Measurements from ENCODE around the gene WDR70. TPM values are rescaled to one million over a fixed set of nuclear protein-coding genes. Genes with fewer than 3 reads are reported as not detected.

Gene WDR70
- total and polyA plus RNA-seq, 12 donors: 9.2 to 26.0 (median 18.4) TPM

DNA sequence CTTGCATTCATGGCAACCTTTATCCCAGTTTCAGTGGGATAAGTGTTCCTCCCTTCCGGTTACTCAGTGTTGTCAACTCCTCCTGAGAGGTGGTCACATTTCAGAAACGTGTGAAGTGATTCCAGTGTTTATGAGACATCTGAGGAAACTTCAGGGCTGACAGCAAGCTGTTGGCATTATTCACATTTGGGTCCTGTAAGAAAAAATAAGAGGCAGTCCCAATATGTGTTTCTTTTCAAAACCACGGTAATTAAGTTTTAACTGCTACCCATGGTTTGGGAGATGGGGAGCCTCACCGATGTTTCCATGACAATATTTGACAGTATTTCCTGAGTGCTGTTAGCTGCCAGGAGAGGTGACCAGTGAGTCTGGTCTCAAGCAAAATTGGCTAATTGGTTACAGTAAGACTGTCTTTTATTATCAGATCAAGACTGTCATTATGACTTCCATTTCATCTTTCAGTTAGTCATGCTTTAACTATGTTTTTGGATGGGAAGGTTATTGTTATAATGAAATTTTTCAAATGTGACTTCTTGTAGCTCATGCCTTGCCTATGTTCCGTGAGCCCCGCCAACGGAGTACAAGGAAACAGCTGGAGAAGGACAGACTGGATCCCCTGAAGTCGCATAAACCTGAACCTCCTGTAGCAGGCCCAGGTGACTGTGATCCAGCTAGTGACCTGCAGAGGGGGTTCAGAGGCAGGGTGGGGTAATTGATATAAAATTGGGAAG lies 345.4 kb downstream of the WDR70 start:
- Histone ChIP-seq H3K36me3 (peaks cover 0 to 80% (median 6%) of the 10 kb centered on the region in 9 donors), H3K27me3 (no peaks in the 10 kb centered on the region), H3K4me1 (peaks cover 0 to 25% (median 0%) of the 10 kb centered on the region in 9 donors), H3K27ac (no peak overlapping the region), H3K9me3 (no peaks in the 10 kb centered on the region), H3K4me3 (no peak overlapping the region)
- DNase-seq (no peak), ATAC-seq (no peak)
- 88 to 91% methylated on average over 8 of the region's 8 CpGs for WGBS, 2 donors
- intact Hi-C loops (cut with DNase I): no loop called here
- TF ChIP-seq, protein P1, sequence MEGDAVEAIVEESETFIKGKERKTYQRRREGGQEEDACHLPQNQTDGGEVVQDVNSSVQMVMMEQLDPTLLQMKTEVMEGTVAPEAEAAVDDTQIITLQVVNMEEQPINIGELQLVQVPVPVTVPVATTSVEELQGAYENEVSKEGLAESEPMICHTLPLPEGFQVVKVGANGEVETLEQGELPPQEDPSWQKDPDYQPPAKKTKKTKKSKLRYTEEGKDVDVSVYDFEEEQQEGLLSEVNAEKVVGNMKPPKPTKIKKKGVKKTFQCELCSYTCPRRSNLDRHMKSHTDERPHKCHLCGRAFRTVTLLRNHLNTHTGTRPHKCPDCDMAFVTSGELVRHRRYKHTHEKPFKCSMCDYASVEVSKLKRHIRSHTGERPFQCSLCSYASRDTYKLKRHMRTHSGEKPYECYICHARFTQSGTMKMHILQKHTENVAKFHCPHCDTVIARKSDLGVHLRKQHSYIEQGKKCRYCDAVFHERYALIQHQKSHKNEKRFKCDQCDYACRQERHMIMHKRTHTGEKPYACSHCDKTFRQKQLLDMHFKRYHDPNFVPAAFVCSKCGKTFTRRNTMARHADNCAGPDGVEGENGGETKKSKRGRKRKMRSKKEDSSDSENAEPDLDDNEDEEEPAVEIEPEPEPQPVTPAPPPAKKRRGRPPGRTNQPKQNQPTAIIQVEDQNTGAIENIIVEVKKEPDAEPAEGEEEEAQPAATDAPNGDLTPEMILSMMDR (IDR thresholded peaks at IDR 0.05): no peak

DNA sequence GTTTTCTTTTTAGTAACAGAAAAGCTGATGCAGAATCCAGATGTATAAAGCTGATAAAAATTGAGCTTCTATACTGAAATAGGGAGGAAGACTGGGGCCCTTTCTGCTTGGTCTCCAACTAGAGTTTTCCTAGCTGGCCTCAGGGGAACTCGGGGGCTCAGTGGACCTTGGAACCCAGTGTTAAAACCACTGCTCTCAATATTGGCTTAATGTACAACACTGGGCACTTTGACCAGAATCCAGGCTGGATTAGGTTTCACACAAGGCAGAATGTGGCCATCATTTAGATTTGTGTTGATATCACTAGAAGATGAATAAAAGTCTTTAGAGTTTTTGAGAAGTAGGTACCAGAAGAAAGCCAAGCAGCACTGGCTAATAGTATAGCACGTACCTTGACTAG lies 346.1 kb downstream of the WDR70 start:
- peaks cover 0 to 25% (median 0%) of the 10 kb centered on the region in 9 donors for H3K4me1 ChIP-seq
- intact Hi-C loops (cut with DNase I): no loop called here
- no peak for DNase-seq
- TF ChIP-seq, protein P1 (IDR thresholded peaks at IDR 0.05): no peak
- H3K36me3 ChIP-seq: peaks cover 0 to 86% (median 6%) of the 10 kb centered on the region in 9 donors
- no peaks in the 10 kb centered on the region for H3K9me3 ChIP-seq
- H3K4me3 ChIP-seq: no peak overlapping the region
- no peaks in the 10 kb centered on the region for H3K27me3 ChIP-seq
- H3K27ac ChIP-seq: no peak overlapping the region
- no peak for ATAC-seq
- WGBS, 2 donors: 95 to 96% methylated on average over 2 of the region's 2 CpGs

DNA sequence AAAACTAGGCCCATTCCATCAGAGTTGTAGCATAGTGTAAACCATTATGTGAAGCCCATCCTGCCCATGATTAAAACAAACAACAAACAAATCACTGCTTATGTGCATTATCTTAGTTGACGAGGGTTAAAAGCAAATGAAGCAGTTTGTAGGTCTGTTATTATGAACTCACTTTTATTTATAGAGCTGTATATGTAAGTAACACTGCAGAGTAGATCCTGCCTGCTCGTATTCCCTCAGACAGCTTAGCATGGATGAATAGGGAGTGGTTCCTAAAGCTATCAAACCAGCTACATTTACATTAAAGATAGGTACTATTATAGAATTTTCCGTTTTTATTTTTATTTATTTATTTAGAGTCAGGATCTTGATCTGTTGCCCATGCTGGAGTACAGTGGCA lies 348.1 kb downstream of the WDR70 start:
- intact Hi-C loops (cut with DNase I): no loop called here
- no peak overlapping the region for H3K27ac ChIP-seq
- ATAC-seq (no peak), DNase-seq (no peak)
- TF ChIP-seq, protein P1 (IDR thresholded peaks at IDR 0.05): no peak
- H3K27me3 ChIP-seq: no peaks in the 10 kb centered on the region
- no peaks in the 10 kb centered on the region for H3K9me3 ChIP-seq
- no peak overlapping the region for H3K4me3 ChIP-seq
- 91 to 94% methylated on average over 3 of the region's 3 CpGs for WGBS, 2 donors
- peaks cover 0 to 11% (median 0%) of the 10 kb centered on the region in 9 donors for H3K4me1 ChIP-seq
- H3K36me3 ChIP-seq: peaks cover 0 to 88% (median 9%) of the 10 kb centered on the region in 9 donors

DNA sequence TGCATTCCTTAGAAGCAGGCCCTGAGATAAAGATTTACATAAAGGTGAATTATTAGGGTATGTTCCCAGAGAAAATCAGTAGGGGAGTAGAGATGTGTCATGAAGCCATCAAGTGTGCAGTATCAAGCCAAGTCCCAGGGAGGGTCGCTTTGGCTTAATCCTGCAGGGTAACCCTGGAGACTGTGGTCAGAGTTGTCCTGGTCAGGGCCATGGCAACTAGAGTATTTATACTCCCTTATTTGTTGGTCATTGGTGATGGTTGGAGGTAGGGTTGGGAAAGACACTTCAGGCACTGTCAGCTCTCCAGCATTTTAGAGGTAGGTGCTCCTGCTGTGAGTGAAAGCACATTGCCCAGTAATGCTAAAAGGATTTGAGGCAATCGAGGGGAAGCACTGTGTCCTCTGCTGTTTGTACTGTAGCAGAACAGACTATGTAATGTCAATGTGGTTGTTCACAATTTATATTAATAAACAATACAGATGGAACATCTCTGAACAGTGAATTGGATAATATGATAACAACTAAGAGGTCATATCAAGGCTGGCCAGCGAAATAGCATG lies 351.9 kb downstream of the WDR70 start:
- H3K27ac ChIP-seq: no peak overlapping the region
- peaks cover 0 to 79% (median 13%) of the 10 kb centered on the region in 9 donors for H3K36me3 ChIP-seq
- 83 to 88% methylated on average over 3 of the region's 3 CpGs for WGBS, 2 donors
- no peak overlapping the region for H3K4me3 ChIP-seq
- H3K9me3 ChIP-seq: no peaks in the 10 kb centered on the region
- H3K4me1 ChIP-seq: peaks cover 0 to 5% (median 0%) of the 10 kb centered on the region in 9 donors
- no peaks in the 10 kb centered on the region for H3K27me3 ChIP-seq
- no peak for ATAC-seq
- DNase-seq: no peak
- intact Hi-C loops (cut with DNase I): no loop called here
- TF ChIP-seq, protein P1 (IDR thresholded peaks at IDR 0.05): no peak
